Fibroblast of lung (primary cell): ENCODE measurements around the gene ZNF436. TPM values are rescaled to one million over a fixed set of nuclear protein-coding genes. Genes with fewer than 3 reads are reported as not detected.

Experiments used
- DNase-seq, 2 donors: peaks; one replicate each; pipeline versions ENCODE4 v3.0.0 to v3.0.0-alpha.2; 2010; ENCODE audit warnings: low read depth in 2 of 2
- H2AFZ ChIP-seq: 2 replicates; pipeline ENCODE4 v1.5.1; 2012; ENCODE audit warnings: low read length, control low read depth, inconsistent platforms
- H3K27ac ChIP-seq: 2 replicates; pipeline ENCODE4 v1.5.1; 2011; ENCODE audit warnings: low read length, control low read depth; ENCODE audit not compliant: insufficient read depth
- H3K27me3 ChIP-seq: 2 replicates; pipeline ENCODE4 v1.5.1; 2011; ENCODE audit warnings: mild to moderate bottlenecking, low read length; ENCODE audit not compliant: control insufficient read depth, insufficient read depth
- H3K36me3 ChIP-seq: 2 replicates; pipeline ENCODE4 v1.5.1; 2011; ENCODE audit warnings: low read length; ENCODE audit not compliant: control insufficient read depth, insufficient read depth
- H3K4me1 ChIP-seq: 2 replicates; pipeline ENCODE4 v1.5.1; 2011; ENCODE audit warnings: low read length; ENCODE audit not compliant: control insufficient read depth, insufficient read depth; ENCODE audit errors: extremely low read depth
- H3K4me2 ChIP-seq: 2 replicates; pipeline ENCODE4 v1.5.1; 2011; ENCODE audit warnings: low read length, control low read depth; ENCODE audit not compliant: insufficient read depth; ENCODE audit errors: extremely low read depth
- H3K4me3 ChIP-seq, 4 experiments: fragments of 200-600 bp in 1 of 4; sonication (generic) in 1 of 4; replicated peaks in 1 of 4; 2 replicates each; pipeline ENCODE4 v1.5.1; 2011 to 2016; ENCODE audit warnings: low read length in 4 of 4, low read depth in 3 of 4, mild to moderate bottlenecking in 3 of 4, control low read depth in 2 of 4, inconsistent platforms in 1 of 4, mixed read lengths in 1 of 4; ENCODE audit not compliant: insufficient read depth in 1 of 4; ENCODE audit errors: control extremely low read depth in 1 of 4
- H3K79me2 ChIP-seq: 2 replicates; pipeline ENCODE4 v1.5.1; 2012; ENCODE audit warnings: mild to moderate bottlenecking, low read length, inconsistent platforms; ENCODE audit not compliant: control insufficient read depth, insufficient read depth
- H3K9ac ChIP-seq: 2 replicates; pipeline ENCODE4 v1.5.1; 2011; ENCODE audit warnings: mild to moderate bottlenecking, low read length, control low read depth; ENCODE audit not compliant: insufficient read depth
- H3K9me3 ChIP-seq: 2 replicates; pipeline ENCODE4 v1.5.1; 2012; ENCODE audit warnings: low read depth, low read length; ENCODE audit not compliant: control insufficient read depth, insufficient read depth
- H4K20me1 ChIP-seq: 2 replicates; pipeline ENCODE4 v1.5.1; 2011; ENCODE audit warnings: low read length; ENCODE audit not compliant: control insufficient read depth, insufficient read depth; ENCODE audit errors: extremely low read depth
- EZH2 ChIP-seq: IDR thresholded peaks from 2 replicates; pipeline ENCODE4 v1.5.1; 2012; ENCODE audit warnings: low read length, control low read depth, mild to moderate bottlenecking; ENCODE audit errors: missing control alignments
- polyA plus RNA-seq, 2 donors: library from polyadenylated mRNA; depleted of rRNA in 1 of 2; stranded (reverse) in 1 of 2; unstranded in 1 of 2; fragments of >200 nt; gene quantifications; 2 replicates each; pipeline ENCODE4 v1.2.1, GENCODE V29; 2011 to 2012; ENCODE audit warnings: missing spikeins in 1 of 2
- total RNA-seq: library from RNA; depleted of rRNA; stranded (reverse); fragments of >200 nt; gene quantifications from 2 replicates; pipeline ENCODE4 v1.2.1, GENCODE V29; 2014
- TF ChIP-seq, protein P1 (sequence below), 2 donors: IDR thresholded peaks in 1 of 2; conservative IDR thresholded peaks in 1 of 2; 1 replicate in 1 of 2; 2 replicates in 1 of 2; pipeline ENCODE4 v1.5.1; 2011 to 2012; ENCODE audit warnings: low read length in 2 of 2, control low read depth in 1 of 2, inconsistent platforms in 1 of 2, low read depth in 1 of 2, mild to moderate bottlenecking in 1 of 2

ZNF436 gene
- total and polyA plus RNA-seq, 2 donors (not counting 1 experiment from before 2014, with no cell fraction given), result 11.9 to 31.5 TPM

DNA sequence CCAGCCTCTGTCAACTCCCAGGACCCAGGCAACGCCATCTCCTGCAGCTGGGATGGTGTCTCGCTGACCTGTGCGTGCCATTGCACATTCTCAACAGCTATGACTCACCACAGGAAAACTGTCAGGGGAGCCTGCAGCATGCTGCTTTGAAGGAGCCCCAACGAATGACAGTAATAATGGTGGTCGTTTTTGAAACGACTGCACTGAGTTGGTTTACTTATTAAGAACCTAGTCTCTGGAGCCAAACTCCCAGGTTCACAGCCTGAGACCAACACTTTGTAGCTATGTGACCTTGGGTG is 33.4 kb upstream of the ZNF436 start:
- no peak overlapping the region for H3K4me3 ChIP-seq
- no peak for TF ChIP-seq EZH2
- TF ChIP-seq, protein P1, sequence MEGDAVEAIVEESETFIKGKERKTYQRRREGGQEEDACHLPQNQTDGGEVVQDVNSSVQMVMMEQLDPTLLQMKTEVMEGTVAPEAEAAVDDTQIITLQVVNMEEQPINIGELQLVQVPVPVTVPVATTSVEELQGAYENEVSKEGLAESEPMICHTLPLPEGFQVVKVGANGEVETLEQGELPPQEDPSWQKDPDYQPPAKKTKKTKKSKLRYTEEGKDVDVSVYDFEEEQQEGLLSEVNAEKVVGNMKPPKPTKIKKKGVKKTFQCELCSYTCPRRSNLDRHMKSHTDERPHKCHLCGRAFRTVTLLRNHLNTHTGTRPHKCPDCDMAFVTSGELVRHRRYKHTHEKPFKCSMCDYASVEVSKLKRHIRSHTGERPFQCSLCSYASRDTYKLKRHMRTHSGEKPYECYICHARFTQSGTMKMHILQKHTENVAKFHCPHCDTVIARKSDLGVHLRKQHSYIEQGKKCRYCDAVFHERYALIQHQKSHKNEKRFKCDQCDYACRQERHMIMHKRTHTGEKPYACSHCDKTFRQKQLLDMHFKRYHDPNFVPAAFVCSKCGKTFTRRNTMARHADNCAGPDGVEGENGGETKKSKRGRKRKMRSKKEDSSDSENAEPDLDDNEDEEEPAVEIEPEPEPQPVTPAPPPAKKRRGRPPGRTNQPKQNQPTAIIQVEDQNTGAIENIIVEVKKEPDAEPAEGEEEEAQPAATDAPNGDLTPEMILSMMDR (conservative IDR thresholded peaks at IDR 0.05 in 1 of 2, IDR thresholded peaks at IDR 0.05 in 1 of 2; ENCODE audit: low read depth in 1 of 2, low read length in 2 of 2), result no peak
- no peaks in the 10 kb centered on the region for H4K20me1 ChIP-seq
- H3K27me3 ChIP-seq, result no peaks in the 10 kb centered on the region
- no peak overlapping the region for H2AFZ ChIP-seq
- H3K27ac ChIP-seq, result peak overlapping the region; percentile 55
- H3K9me3 ChIP-seq, result no peaks in the 10 kb centered on the region
- H3K4me1 ChIP-seq, result peaks cover 13% of the 10 kb centered on the region
- H3K36me3 ChIP-seq, result no peaks in the 10 kb centered on the region
- DNase-seq, result peak; percentile 46 to 86
- H3K9ac ChIP-seq, result no peak overlapping the region
- H3K79me2 ChIP-seq, result no peaks in the 10 kb centered on the region
- peak overlapping the region; percentile 42 for H3K4me2 ChIP-seq

DNA sequence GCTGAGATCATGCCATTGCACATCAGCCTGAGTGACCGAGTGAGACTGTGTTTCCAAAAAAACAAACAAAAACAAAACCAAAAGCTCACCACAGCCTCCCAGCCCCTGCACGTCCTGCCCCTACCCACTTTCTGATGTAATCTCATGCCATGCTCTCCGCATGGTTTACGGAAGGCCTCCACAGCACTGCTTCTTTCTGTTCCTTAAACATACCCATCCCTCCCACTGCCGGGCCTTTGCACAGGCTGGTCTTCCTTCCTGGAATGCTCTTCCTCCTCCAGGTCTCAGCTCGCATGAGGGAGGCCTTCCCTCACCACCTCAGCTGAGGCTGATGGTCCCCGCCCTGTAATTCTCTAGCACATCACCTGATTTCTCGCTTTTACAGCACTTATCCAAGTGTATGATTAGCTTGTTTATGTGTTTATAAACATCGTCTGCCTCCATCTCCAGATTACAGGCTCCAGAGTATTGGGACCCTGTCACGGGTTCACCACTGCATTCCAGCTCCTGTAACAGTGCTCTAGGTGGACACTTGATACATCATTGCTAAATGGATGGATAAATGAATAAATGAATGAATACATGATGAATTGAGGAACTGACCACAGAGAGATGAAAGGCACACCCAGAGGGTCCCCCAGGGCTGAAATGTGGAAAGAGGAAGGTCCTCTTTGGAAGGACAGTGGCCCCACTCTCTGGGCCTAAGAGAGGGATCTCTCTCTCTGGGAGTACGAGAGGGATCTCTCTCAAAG is 32.8 kb upstream of the ZNF436 start:
- H2AFZ ChIP-seq, result no peak overlapping the region
- H3K27me3 ChIP-seq, result no peaks in the 10 kb centered on the region
- H3K4me3 ChIP-seq, result no peak overlapping the region
- peak in 1 of 2 donors; percentile 42 for DNase-seq
- H4K20me1 ChIP-seq, result no peaks in the 10 kb centered on the region
- no peaks in the 10 kb centered on the region for H3K9me3 ChIP-seq
- no peak overlapping the region for H3K4me2 ChIP-seq
- peaks cover 13% of the 10 kb centered on the region for H3K4me1 ChIP-seq
- H3K36me3 ChIP-seq, result no peaks in the 10 kb centered on the region
- H3K9ac ChIP-seq, result no peak overlapping the region
- H3K27ac ChIP-seq, result peak overlapping the region; percentile 55
- H3K79me2 ChIP-seq, result no peaks in the 10 kb centered on the region
- TF ChIP-seq EZH2, result no peak
- TF ChIP-seq, protein P1 (conservative IDR thresholded peaks at IDR 0.05 in 1 of 2, IDR thresholded peaks at IDR 0.05 in 1 of 2; ENCODE audit: low read depth in 1 of 2, low read length in 2 of 2), result no peak

DNA sequence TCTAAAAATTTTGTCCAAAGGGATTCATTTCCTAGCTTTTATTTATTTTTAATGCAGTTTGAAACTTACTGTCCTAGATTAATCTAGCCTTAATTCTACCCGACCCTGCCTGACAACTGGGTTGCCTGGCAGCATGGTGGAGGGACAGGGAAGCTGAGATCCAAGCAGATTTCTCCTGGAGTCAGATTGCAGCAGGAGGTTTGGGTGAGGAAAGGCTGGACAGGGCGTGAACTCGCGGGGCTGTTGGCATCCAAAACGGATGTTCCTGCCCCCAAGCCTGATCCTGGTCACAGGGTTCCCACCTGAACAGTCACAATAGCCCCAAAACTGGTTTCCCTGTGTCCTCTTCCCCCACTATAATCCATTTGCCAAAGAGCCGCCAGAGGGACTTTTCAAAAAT is 31.7 kb upstream of the ZNF436 start:
- no peaks in the 10 kb centered on the region for H3K9me3 ChIP-seq
- no peak for DNase-seq
- peaks cover 13% of the 10 kb centered on the region for H3K4me1 ChIP-seq
- no peak overlapping the region for H2AFZ ChIP-seq
- TF ChIP-seq, protein P1 (conservative IDR thresholded peaks at IDR 0.05 in 1 of 2, IDR thresholded peaks at IDR 0.05 in 1 of 2; ENCODE audit: low read depth in 1 of 2, low read length in 2 of 2), result no peak
- no peak for TF ChIP-seq EZH2
- no peaks in the 10 kb centered on the region for H3K79me2 ChIP-seq
- no peaks in the 10 kb centered on the region for H3K36me3 ChIP-seq
- no peaks in the 10 kb centered on the region for H4K20me1 ChIP-seq
- no peak overlapping the region for H3K27ac ChIP-seq
- no peak overlapping the region for H3K9ac ChIP-seq
- no peak overlapping the region for H3K4me2 ChIP-seq
- no peaks in the 10 kb centered on the region for H3K27me3 ChIP-seq
- no peak overlapping the region for H3K4me3 ChIP-seq
